GM15510 (cell line): ENCODE measurements around the gene SYNGR1.

Experiments
- POLR2A ChIP-seq: IDR thresholded peaks from 3 replicates; pipeline ENCODE4 v1.6.1; 2011; ENCODE audit warnings: borderline replicate concordance; ENCODE audit not compliant: insufficient read length; ENCODE audit errors: extremely low read depth

Gene SYNGR1

DNA sequence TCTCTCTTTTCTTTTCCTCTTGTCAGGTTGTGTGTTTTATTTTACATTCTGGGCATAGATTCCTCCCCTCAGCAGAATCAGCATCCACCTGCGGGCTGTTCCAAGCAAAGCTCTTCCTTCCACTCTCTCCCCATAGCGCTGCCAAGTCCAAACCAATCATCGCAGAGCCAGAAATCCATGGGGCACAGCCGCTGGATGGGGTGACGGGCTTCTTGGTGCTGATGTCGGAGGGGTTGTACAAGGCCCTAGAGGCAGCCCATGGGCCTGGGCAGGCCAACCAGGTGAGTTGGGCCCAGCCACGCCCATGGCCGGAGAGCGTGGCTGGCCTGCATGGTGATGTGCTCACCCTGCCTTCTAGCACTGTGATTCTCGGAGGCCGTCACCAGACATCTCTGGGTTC is 71.9 kb downstream of the SYNGR1 start:
- TF ChIP-seq POLR2A, result no peak

DNA sequence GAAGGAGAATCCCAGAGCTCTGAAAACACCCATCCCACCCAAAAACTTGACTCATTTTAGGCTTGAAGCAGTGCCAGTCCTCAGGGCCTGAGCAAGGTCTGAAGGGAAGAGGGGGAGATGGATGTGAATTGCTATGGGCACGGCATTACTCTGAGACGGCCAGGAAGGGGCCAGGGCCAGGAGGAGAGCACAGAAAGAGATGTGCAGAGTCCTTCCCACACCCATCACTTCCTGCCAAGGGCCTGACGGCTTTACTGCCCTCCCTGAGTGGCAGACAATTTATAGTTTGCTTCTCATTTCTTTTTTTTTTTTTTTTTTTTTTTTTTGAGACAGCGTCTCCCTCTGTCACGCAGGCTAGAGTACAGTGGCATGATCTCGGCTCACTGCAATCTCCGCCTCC is 72.3 kb downstream of the SYNGR1 start:
- no peak for TF ChIP-seq POLR2A

DNA sequence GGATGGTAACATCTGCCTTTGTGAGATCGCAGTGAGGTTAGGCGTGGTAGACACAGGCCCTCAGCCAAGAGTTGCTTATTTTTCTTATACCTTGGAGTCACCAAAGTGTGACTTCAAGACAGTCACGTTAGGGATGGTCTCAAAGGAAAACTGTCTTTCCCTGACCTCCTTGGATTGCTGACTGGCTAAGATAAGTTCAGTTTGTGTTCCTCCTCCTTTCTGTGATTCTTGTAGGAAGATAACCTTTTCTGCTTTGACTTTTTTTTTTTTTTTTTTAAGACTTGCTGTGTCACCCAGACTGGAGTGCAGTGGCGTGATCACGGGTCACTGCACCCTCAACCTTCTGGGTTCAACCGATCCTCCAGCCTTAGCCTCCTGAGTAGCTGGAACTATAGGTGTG is 72.9 kb downstream of the SYNGR1 start:
- TF ChIP-seq POLR2A, result no peak

DNA sequence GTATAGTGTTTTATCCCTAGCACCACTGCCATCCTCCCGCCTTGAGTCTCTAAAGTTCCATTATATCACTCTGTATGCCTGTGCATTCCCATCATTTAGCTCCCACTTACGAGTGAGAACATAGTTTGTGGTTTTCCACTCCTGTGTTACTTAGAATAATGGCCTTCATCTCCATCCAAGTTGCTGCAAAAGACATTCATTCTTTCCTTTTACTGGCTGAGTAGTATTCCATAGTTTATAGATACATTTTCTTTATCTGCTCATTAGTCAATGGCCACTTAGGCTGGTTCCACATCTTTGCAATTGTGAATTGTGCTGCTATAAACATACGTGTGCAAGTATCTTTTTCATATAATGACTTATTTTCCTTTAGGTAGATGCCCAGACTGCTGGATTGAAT is 74.2 kb downstream of the SYNGR1 start:
- no peak for TF ChIP-seq POLR2A

DNA sequence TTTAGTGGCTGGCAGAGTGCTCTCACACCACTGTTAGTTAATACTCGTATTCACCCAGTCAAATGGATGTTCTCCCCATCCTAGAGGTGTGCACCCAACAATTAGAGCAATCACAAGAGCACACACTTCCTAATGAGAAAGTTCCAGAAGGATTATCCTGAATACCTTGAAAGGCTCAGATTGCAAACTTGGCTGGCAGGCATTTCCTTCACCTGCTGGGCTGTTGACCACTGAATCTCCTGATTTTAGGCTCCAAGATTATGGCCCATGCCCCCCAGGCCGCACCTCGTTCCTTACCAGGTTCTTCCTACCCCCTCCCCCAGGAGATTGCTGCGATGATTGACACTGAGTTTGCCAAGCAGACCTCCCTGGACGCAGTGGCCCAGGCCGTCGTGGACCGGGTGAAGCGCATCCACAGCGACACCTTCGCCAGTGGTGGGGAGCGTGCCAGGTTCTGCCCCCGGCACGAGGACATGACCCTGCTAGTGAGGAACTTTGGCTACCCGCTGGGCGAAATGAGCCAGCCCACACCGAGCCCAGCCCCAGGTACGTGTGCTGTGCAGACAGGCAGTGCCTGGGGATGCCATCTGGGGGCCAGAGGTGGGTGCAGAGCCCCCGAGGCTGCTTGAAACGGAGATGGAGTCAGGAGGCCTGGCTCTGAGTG is 76.7 kb downstream of the SYNGR1 start:
- TF ChIP-seq POLR2A, result no peak

DNA sequence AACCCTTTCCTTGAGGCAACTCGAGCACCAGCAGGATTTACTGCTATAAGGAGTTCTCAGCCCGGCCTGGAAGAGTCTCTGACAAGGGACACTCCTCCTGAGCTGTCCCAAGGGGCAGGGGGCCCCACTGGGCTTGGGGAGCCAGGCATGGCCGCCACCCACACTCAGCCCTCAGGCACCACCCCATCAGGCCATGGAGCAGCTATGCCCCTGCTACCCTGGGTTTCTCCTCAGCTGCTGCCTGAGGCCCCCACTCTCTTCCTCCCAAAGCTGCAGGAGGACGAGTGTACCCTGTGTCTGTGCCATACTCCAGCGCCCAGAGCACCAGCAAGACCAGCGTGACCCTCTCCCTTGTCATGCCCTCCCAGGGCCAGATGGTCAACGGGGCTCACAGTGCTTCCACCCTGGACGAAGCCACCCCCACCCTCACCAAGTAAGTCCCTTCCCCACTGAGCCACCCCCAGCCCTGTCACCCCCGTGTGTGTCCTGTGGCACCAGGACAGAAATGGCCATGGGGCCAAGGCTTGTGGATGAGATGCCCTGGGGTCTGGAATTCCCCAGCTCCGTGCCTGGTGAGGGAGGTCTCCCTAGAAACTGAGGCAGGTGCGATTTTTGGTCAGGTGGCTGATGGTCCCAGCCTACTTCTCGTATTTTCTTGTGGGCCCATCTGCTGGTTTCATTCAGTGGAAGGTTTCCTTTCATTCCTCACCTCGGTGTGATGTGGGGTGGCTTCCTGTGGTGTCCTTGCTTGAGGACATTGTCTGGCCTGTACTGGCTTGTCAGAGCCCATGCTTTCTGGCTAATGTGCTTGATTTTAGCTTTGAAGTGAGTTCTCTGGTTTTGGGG is 78.2 kb downstream of the SYNGR1 start:
- no peak for TF ChIP-seq POLR2A

DNA sequence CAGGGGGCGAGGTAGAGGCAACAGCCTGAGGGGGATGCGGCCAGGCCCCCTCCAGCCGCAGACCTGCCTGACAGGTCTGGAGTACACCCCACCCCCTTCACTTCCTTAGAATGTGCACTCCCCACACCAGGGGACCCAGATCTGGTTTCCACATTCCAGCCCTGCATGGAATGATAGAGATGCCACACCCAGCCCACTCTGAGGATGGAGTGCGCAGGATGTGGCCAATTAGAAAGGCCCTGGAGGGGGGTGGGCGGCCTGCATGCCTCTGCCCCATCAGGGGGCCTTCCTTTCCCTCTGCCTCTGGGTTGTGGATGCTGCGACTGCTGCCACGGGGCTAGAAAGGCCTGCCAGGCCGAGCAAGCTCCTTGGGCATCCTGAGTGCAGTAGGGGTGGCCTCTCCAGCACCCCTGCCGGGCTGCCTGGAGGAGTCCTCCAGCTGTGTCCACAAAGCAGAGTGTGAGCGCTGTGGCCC is 78.8 kb downstream of the SYNGR1 start:
- TF ChIP-seq POLR2A, result no peak

DNA sequence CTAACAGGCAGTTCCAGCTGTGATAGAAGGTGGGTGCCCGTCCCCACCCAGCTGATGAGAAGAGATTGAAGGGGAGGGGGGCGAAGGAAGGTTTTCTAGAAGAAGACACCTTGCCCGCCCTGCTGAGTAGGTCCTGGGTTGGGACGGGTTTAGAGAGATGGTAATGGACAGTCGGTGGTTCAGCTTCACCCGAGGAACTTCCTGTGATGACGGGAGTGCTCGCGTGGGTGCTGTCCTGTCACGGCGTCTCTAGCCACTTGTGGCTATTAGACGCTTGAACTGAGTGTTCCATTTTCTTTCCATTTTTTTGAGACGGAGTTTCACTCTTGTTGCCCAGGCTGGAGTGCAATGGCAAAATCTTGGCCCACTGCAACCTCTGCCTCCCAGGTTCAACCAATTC is 79.4 kb downstream of the SYNGR1 start:
- no peak for TF ChIP-seq POLR2A

DNA sequence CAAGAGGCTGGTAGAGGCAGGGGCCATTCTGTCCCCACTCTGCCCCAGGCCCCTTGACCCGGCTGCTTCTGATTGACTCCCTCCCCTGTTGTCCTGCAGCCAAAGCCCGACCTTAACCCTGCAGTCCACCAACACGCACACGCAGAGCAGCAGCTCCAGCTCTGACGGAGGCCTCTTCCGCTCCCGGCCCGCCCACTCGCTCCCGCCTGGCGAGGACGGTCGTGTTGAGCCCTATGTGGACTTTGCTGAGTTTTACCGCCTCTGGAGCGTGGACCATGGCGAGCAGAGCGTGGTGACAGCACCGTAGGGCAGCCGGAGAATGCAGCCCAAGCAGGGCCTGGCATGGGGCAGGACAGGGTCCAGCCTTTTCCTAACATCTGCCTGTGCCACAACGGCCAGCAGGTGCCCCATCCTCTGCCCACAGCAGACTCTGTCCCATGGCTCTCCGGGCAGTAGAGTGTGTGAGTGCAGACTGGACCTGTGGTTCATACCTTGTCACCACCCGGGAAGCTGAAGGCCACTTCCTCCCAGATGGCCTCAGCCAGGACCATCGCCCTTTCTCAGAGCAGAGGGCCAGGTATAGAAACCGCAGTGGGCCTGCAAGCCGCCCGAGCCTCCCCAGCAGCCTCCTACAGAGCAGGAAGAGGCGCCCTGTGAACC is 80.3 kb downstream of the SYNGR1 start:
- TF ChIP-seq POLR2A, result no peak

DNA sequence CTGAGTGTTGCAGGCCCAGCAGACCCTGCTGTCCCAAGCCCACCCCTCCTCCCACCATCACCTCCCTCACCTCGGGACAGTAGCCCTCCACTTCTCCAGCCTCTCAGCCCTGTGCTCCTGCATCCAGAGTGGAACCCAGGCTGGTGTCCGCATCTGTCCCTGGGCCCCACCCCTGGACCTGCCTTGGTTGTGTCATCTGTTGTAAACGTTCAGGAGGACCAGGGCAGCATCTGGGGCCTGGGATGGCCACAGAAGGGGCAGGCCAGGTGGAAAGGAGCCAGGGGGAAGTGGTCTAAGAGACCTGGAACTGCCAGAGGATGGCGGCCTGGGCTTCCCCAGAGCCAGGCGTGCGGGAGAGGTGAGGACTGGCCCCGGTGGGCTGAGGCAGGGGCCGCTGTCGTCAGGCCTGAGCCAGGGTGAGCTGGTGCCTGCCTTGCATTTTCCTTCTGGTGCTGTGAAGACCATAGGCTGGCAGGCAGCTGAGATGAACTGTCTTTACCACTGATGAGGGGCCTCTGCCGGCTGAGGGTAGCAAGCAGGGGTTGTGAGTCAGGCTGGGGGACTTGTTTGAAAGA is 80.9 kb downstream of the SYNGR1 start:
- no peak for TF ChIP-seq POLR2A

DNA sequence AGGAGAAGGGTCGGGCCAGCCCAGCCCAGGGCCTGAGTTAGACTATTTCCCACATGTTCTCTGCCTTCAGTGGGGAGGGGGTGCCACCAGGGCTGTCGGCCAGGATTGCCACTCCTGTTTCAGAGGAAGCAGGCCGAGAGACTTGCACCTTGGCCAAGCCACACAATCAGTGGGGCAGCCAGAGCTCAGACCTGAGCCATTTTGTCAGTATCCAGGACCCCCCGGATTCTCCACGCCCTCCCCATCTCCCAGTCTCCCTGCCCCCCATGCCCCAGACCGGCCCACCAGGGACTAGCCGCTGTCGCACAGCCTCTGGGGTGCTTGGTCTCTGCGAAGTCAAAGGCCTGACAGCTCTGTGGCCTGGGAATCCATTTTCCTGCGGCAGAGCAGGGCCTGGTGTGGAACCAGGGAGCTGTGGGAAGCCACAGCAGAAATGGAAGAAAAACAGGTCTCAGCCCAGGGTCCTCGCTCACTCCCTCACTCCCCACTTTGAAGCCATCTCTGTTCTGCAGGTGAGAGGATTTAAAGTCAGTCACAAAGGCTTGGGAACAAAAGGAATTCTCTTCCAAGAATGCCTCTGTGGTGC is 81.5 kb downstream of the SYNGR1 start:
- no peak for TF ChIP-seq POLR2A

DNA sequence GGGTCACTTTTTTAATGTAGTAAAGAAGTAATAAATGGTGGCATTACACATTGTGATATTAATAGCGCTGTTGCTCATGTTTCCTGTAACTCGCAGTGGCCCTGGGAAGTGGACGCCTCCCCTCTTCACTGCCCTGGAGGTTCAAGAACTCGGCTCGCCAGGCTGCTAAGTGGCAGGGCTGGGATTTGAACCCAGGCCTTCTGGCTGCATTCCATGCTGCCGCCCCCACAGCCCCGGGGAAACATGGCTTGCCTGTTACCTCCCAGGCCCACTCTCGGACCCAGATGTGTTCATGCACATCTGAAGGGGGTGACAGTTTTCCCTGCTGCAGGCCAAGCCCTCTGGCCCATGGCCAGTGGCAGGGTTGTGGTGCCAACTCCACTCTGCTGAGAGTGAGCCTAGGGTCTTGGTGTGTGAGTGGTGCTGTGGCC is 82.0 kb downstream of the SYNGR1 start:
- no peak for TF ChIP-seq POLR2A

DNA sequence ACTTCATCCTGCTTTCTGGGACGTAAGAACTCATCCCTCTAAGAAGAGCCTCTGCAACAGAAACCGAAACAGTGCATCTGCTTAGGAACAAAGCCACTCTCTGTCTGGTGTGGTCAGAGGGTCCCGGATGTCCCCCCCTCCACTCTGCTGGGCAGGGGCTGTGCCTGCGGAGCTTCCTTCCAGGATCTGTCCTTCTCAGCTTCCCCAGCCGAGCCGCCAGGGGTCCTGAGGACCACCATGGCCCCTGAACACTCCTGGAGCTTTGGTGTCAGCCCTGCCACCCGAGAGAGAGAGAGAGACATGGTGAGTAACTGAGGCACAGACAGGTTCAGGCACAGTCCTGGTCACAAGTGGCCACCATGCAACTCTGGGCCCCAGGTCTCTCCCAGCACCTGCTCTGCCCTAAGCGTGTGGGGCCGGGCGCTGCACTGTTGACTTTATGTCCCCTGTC is 82.6 kb downstream of the SYNGR1 start:
- no peak for TF ChIP-seq POLR2A

DNA sequence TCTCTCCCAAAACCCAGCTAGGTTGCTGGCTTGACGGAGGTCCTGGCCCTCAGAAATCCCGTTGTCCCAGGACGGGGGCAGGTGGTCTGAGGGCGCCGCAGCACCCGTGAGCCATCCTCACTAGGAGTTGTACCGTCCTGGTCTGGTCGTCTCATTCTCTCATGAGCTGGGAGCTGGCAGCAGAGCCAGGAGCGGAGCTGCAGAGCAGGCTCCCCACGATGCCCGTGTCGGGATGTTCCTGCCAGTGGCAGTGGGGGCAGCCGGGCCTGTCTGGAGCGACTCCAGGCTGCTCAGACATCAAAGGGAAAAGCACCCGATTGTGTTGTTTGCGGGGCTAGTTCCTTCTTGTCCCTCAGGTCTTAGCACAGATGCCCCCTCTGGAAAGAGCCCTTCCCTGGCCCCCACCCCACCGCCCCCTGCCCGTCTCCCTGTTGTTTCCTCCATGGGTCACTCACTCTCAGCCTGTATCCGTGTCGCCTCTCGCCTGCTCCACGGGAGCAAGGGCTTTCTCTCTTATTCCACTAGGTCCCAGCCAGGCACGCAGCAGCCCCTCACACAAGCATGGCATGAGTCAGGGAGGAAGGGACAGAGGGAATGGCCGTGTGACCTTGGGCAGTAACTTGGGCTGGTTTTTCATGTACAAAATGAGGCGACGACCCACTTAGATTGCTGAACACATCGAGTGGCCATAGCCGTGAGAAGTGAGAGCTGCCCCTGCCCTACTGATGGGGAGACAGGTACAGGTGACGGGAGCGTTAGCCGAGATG is 83.9 kb downstream of the SYNGR1 start:
- TF ChIP-seq POLR2A, result no peak
